Measurements from ENCODE around the gene ANLN. TPM values are rescaled to one million over a fixed set of nuclear protein-coding genes. Genes with fewer than 3 reads are reported as not detected.
"Not testable (repeated sequence)": the region's sequence is repeated elsewhere in the genome, so short reads cannot be mapped to it uniquely, and the experiment has no call there.

Gene ANLN
- total RNA-seq, 4 donors from 2014 or later = 0.84 to 12.9 (median 4.1) TPM

DNA sequence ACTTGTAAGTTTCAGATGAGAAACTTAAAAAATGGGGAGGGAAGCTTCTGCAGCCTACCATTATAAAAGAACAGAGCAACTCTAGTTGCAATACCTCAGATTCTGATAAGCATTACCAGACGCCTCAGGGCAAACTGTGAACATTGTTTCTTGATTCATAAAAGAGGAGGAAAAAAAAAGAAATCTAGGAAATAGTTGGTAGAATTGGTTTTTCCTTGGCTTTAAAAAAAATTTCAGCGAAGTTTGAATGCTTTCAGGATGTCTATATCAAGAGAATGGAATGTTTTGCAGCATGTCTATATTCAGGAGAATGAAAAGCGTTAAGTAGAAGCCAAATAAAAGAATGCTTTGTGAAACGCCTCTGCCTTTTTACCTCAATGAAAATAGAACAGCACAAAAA, 17.5 kb upstream of the ANLN start:
- no peak overlapping the region for H3K4me3 ChIP-seq
- no peak for DNase-seq (ENCODE audit: low spot score in 2 of 2)
- 22 to 27% methylated on average over 4 of the region's 4 CpGs for WGBS, 2 donors
- H3K4me1 ChIP-seq = peaks cover 0 to 7% (median 0%) of the 10 kb centered on the region in 4 donors
- no peaks in the 10 kb centered on the region for H3K36me3 ChIP-seq
- no peak overlapping the region for H3K27ac ChIP-seq
- H3K9me3 ChIP-seq = no peaks in the 10 kb centered on the region
- no peak for TF ChIP-seq EP300 (IDR thresholded peaks at IDR 0.05)
- no peak for TF ChIP-seq POLR2A (IDR thresholded peaks at IDR 0.05)
- TF ChIP-seq, protein P1, sequence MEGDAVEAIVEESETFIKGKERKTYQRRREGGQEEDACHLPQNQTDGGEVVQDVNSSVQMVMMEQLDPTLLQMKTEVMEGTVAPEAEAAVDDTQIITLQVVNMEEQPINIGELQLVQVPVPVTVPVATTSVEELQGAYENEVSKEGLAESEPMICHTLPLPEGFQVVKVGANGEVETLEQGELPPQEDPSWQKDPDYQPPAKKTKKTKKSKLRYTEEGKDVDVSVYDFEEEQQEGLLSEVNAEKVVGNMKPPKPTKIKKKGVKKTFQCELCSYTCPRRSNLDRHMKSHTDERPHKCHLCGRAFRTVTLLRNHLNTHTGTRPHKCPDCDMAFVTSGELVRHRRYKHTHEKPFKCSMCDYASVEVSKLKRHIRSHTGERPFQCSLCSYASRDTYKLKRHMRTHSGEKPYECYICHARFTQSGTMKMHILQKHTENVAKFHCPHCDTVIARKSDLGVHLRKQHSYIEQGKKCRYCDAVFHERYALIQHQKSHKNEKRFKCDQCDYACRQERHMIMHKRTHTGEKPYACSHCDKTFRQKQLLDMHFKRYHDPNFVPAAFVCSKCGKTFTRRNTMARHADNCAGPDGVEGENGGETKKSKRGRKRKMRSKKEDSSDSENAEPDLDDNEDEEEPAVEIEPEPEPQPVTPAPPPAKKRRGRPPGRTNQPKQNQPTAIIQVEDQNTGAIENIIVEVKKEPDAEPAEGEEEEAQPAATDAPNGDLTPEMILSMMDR (IDR thresholded peaks at IDR 0.05) = no peak
- H3K27me3 ChIP-seq = no peaks in the 10 kb centered on the region

DNA sequence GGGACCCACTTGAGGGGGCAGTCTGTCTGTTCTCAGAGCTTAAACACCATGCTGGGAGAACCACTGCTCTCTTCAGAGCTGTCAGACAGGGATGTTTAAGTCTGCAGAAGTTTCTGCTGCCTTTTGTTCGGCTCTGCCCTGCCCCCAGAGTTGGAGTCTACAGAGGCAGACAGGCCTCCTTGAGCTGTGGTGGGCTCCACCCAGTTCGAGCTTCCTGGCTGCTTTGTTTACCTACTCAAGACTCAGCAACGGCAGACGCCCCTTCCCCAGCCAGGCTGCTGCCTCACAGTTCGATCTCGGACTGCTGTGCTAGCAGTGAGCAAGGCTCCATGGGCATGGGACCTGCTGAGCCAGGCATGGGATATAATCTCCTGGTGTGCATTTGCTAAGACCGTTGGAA, 11.1 kb upstream of the ANLN start:
- DNase-seq (ENCODE audit: low spot score in 2 of 2); H3K27me3 ChIP-seq; H3K9me3 ChIP-seq; H3K4me3 ChIP-seq; H3K4me1 ChIP-seq; H3K36me3 ChIP-seq; H3K27ac ChIP-seq: not testable (repeated sequence)
- 85 to 93% methylated on average over 7 of the region's 7 CpGs for WGBS, 2 donors

DNA sequence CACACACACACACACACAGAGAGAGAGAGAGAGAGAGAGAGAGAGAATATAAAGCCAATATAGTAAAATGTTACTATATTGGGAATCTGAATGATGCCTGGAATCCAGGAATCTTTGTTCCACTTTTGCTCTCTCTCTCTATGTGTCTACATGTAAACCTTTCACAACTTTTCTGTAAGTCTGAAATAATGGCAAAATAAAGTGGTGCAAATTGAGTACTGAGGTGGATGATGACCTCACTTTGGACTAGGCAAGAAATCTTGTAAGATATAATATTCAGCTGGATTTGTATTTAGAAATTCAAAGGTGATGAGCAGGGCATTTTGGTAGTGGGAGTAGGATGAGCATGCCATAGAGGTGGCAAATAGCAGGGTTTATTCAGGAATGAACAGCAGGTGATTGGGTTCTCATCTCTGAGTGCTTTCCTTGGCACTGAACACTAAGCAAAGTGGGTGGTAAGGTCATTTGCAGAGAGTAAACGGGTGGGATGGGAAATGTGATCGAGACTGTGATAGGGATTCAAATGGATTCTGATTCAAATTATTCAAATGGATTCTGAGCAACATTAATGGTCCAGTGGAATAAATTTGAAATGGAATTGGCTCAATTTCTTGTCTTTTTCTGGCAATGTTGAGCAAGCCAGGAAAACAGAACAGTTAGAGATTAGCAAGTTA, 9.7 kb upstream of the ANLN start:
- Histone ChIP-seq H3K4me3 (no peak overlapping the region), H3K4me1 (peaks cover 0 to 6% (median 0%) of the 10 kb centered on the region in 4 donors), H3K27ac (no peak overlapping the region), H3K36me3 (no peaks in the 10 kb centered on the region), H3K27me3 (no peaks in the 10 kb centered on the region), H3K9me3 (peaks cover 0 to 6% (median 0%) of the 10 kb centered on the region in 4 donors)
- WGBS, 2 donors = 53 to 63% methylated on average over 2 of the region's 2 CpGs
- TF ChIP-seq, protein P1 (IDR thresholded peaks at IDR 0.05) = no peak
- TF ChIP-seq EP300 (IDR thresholded peaks at IDR 0.05) = no peak
- no peak for TF ChIP-seq POLR2A (IDR thresholded peaks at IDR 0.05)
- no peak for DNase-seq (ENCODE audit: low spot score in 2 of 2)

DNA sequence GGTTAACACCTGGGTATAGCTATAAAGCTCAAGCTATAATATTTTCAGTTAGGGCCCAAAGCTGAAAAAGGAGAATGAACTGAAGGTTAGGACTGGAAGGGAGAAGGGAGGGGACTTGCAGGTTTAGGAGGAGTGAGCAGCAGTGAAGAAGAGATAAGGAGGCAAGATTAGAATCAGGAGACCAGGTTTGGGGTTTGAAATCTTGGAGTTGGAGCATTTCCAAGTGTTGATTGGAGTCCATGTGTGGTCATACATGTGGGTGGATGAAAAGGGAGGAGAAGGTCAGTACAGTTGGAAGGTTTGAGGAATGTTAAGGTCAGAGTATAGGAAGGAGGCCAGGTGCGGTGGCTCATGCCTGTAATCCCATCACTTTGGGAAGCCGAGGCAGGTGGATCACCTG, 8.6 kb upstream of the ANLN start:
- no peak for DNase-seq (ENCODE audit: low spot score in 2 of 2)
- Histone ChIP-seq H3K4me1 (peaks cover 0 to 6% (median 0%) of the 10 kb centered on the region in 4 donors), H3K27ac (no peak overlapping the region), H3K36me3 (no peaks in the 10 kb centered on the region), H3K9me3 (peaks cover 0 to 6% (median 0%) of the 10 kb centered on the region in 4 donors), H3K27me3 (no peaks in the 10 kb centered on the region), H3K4me3 (no peak overlapping the region)
- TF ChIP-seq EP300 (IDR thresholded peaks at IDR 0.05) = no peak
- TF ChIP-seq, protein P1 (IDR thresholded peaks at IDR 0.05) = no peak
- no peak for TF ChIP-seq POLR2A (IDR thresholded peaks at IDR 0.05)
- 85 to 93% methylated on average over 2 of the region's 2 CpGs for WGBS, 2 donors

DNA sequence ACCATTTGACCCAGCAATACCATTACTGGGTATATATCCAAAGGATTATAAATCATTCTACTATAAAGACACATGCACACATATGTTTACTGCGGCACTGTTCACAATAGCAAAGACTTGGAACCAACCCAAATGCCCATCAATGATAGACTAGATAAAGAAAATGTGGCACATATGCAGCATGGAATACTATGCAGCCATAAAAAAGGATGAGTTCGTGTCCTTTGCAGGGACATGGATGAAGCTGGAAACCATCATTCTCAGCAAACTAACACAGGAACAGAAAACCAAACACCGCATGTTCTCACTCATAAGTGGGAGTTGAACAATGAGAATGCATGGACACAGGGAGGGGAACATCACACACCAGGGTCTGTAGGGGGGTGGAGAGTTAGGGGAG, 6.4 kb upstream of the ANLN start:
- DNase-seq (ENCODE audit: low spot score in 2 of 2); H3K27ac ChIP-seq; H3K27me3 ChIP-seq; H3K4me1 ChIP-seq; H3K36me3 ChIP-seq; H3K9me3 ChIP-seq; H3K4me3 ChIP-seq: not testable (repeated sequence)
- WGBS, 2 donors = 91 to 95% methylated on average over 3 of the region's 3 CpGs

DNA sequence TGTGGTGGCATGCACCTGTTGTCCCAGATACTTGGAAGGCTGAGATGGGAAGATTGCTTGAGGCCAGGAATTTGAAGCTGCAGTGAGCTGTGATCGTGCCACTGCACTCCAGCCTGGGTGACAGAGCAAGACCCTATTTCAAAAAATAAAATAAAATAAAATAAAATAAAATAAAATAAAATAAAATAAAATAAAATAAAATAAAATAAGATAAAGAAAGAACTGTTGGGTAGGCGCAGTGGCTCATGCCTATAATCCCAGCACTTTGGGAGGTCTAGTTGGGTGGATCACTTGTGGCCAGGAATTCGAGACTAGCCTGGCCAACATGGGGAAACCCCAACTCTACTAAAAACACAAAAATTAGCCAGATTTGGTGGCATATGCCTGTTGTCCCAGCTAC, 4.0 kb upstream of the ANLN start:
- not testable (repeated sequence) for H3K4me3 ChIP-seq; DNase-seq (ENCODE audit: low spot score in 2 of 2); H3K9me3 ChIP-seq; H3K27me3 ChIP-seq; H3K27ac ChIP-seq; H3K36me3 ChIP-seq
- WGBS, 2 donors = 93 to 94% methylated on average over 3 of the region's 3 CpGs
- peaks cover 3 to 18% (median 8%) of the 10 kb centered on the region in 4 donors for H3K4me1 ChIP-seq
